Mesothelial cell of epicardium (in vitro differentiated cells): Measurements from ENCODE around the gene OOSP3. TPM values are rescaled to one million over a fixed set of nuclear protein-coding genes. Genes with fewer than 3 reads are reported as not detected.
"Not testable (repeated sequence)": the region's sequence is repeated elsewhere in the genome, so short reads cannot be mapped to it uniquely, and the experiment has no call there.

Experiments
- DNase-seq, 2 experiments: peaks; one replicate each; pipeline ENCODE4 v3.0.0; 2021; ENCODE audit warnings: low spot score in 2 of 2; ENCODE audit not compliant: unreplicated experiment in 2 of 2
- H3K27ac Mint-ChIP-seq: 2 replicates; pipeline ENCODE4 v1.8.0; 2021; ENCODE audit warnings: mixed read lengths
- H3K27me3 Mint-ChIP-seq: 2 replicates; pipeline ENCODE4 v1.8.0; 2021; ENCODE audit warnings: low read depth, mixed read lengths
- H3K36me3 Mint-ChIP-seq: 2 replicates; pipeline ENCODE4 v1.8.0; 2021; ENCODE audit warnings: mixed read lengths
- H3K4me1 Mint-ChIP-seq: 2 replicates; pipeline ENCODE4 v1.8.0; 2021; ENCODE audit warnings: mixed read lengths
- H3K4me3 Mint-ChIP-seq: 2 replicates; pipeline ENCODE4 v1.8.0; 2021; ENCODE audit warnings: mild to moderate bottlenecking, moderate library complexity, mixed read lengths
- H3K9me3 Mint-ChIP-seq: 2 replicates; pipeline ENCODE4 v1.8.0; 2021; ENCODE audit warnings: mixed read lengths
- CTCF ChIP-seq: fragments of 200-600 bp; sonication (generic); IDR thresholded peaks from one replicate; pipeline ENCODE4 v1.5.0; 2021; ENCODE audit warnings: antibody characterized with exemption; ENCODE audit not compliant: unreplicated experiment
- total RNA-seq: library from RNA; stranded (reverse); gene quantifications from 3 replicates; pipeline ENCODE4 v1.2.1, GENCODE V29; 2021

OOSP3 gene
- total RNA-seq, 1 donor from 2014 or later = not detected

- Mint-ChIP-seq H3K27me3 (no peaks in the 10 kb centered on the region), H3K36me3 (no peaks in the 10 kb centered on the region), H3K27ac (no peak within 1 kb of the TSS), H3K9me3 (no peaks in the 10 kb centered on the region), H3K4me3 (no peak within 1 kb of the TSS), H3K4me1 (no peaks in the 10 kb centered on the region)
- DNase-seq = no peak
- TF ChIP-seq CTCF = no peak
Measured at GRCh38 chr11:59845399-59845798, 33.2 kb upstream of the OOSP3 start, which contains the start of gene CBLIF. TSS of gene CBLIF (minus strand) at chr11:59845499. CDS start at chr11:59845453, 46 bp downstream.

- no peaks in the 10 kb centered on the region for H3K27me3 Mint-ChIP-seq
- H3K4me1 Mint-ChIP-seq = no peaks in the 10 kb centered on the region
- DNase-seq = no peak
- H3K4me3 Mint-ChIP-seq = no peak overlapping the region
- H3K9me3 Mint-ChIP-seq = peaks cover 3% of the 10 kb centered on the region
- H3K27ac Mint-ChIP-seq = no peak overlapping the region
- TF ChIP-seq CTCF = no peak
- no peaks in the 10 kb centered on the region for H3K36me3 Mint-ChIP-seq
Measured at GRCh38 chr11:59846556-59846955, 32.0 kb upstream of the OOSP3 start.

- H3K9me3 Mint-ChIP-seq = peaks cover 3% of the 10 kb centered on the region
- H3K27ac Mint-ChIP-seq = no peak overlapping the region
- no peak for TF ChIP-seq CTCF
- H3K4me1 Mint-ChIP-seq = no peaks in the 10 kb centered on the region
- H3K27me3 Mint-ChIP-seq = no peaks in the 10 kb centered on the region
- H3K36me3 Mint-ChIP-seq = no peaks in the 10 kb centered on the region
- no peak overlapping the region for H3K4me3 Mint-ChIP-seq
- DNase-seq = no peak
Measured at GRCh38 chr11:59847626-59848025, 31.0 kb upstream of the OOSP3 start.

GRCh38 chr11:59848439-59848838, 30.1 kb upstream of the OOSP3 start:
- H3K9me3 Mint-ChIP-seq, DNase-seq, H3K27me3 Mint-ChIP-seq, H3K4me1 Mint-ChIP-seq, H3K27ac Mint-ChIP-seq, H3K36me3 Mint-ChIP-seq, H3K4me3 Mint-ChIP-seq: not testable (repeated sequence)

GRCh38 chr11:59849129-59849528, 29.5 kb upstream of the OOSP3 start:
- no peak for DNase-seq
- H3K4me1 Mint-ChIP-seq = no peaks in the 10 kb centered on the region
- H3K36me3 Mint-ChIP-seq = no peaks in the 10 kb centered on the region
- peaks cover 3% of the 10 kb centered on the region for H3K9me3 Mint-ChIP-seq
- H3K27ac Mint-ChIP-seq = no peak overlapping the region
- no peak for TF ChIP-seq CTCF
- H3K4me3 Mint-ChIP-seq = no peak overlapping the region
- H3K27me3 Mint-ChIP-seq = no peaks in the 10 kb centered on the region

- H3K27ac Mint-ChIP-seq, H3K4me3 Mint-ChIP-seq, H3K36me3 Mint-ChIP-seq, DNase-seq, H3K4me1 Mint-ChIP-seq, H3K27me3 Mint-ChIP-seq, H3K9me3 Mint-ChIP-seq: not testable (repeated sequence)
Measured at GRCh38 chr11:59849551-59849950, 29.0 kb upstream of the OOSP3 start.

GRCh38 chr11:59851416-59851815, 27.2 kb upstream of the OOSP3 start:
- not testable (repeated sequence) for H3K27ac Mint-ChIP-seq, DNase-seq, H3K9me3 Mint-ChIP-seq

More at GRCh38 chr11:59851416-59851815, 27.2 kb upstream of the OOSP3 start:
- H3K4me1 Mint-ChIP-seq, H3K27me3 Mint-ChIP-seq, H3K4me3 Mint-ChIP-seq, H3K36me3 Mint-ChIP-seq: not testable (repeated sequence)
